ENCODE results near the gene FOXI2.

The FOXI2 gene

DNA sequence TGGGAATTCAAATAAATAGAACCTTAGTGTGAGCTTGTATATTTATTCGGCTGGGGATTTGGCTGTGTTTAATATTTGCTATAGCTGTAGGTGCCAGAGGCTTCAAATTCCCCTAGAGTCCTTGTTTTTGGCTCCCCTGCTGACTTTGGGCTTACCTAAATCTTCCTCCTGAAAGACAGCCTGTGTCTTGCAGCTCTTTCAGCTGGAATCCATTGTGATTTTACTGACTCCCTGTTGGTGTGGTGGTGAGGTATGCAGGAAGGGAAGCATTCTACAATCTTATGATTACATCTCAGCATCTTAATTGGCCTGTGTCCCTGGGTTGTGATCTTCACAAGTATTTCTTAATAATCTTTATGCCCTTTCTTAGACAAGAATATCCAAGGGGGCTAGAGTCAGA lies 25.9 kb downstream of the FOXI2 start:
- H3K4me2 ChIP-seq (ENCODE audit: low read length), result no peak overlapping the region

DNA sequence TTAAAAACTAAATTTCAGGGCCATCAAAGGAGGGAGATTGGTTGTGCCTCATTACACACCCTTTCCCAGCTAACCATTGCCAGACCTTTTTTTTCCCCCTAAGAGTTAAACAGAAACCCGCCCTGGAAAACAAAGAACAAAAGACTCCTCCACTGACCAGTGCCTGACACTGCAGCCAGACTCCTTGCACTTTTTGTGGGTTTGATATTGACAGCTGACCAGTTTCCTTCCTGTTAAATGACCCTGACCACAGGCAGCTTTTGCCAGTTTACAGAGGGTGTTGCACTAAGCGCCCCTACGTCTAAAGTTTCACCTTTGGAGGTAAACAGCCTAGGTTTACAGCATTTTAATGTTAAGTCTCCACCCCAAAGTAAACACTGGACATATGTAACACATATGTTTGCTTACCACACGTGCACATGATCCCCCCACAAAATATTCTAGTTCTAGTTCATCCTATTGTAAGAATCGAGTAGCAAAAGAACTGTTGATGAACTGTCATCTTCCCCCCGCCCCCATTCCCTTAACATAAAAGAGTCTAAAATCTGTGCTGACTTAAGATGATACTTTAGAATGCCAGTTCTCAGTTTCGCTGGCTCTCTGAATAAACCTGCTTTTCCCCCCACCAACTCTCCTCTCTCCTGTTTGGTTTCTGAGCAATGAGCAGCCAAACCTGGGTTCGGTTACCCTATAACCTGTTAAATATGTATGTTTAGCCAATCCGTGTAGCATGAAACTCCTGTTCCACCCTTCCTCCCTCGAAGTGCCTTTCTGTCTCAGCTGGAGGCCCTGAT lies 38.0 kb downstream of the FOXI2 start:
- Histone ChIP-seq H3K9ac (ENCODE audit: low read length) (no peak overlapping the region), H3K79me2 (ENCODE audit: insufficient read depth, low read length) (no peaks in the 10 kb centered on the region), H3K4me3 (ENCODE audit: low read depth, low read length, poor library complexity, severe bottlenecking) (no peak overlapping the region), H3K36me3 (ENCODE audit: insufficient read depth, low read length) (no peaks in the 10 kb centered on the region), H3K9me2 (ENCODE audit: low read depth, low read length) (no peaks in the 10 kb centered on the region), H3K27me3 (ENCODE audit: insufficient read depth, low read length) (no peaks in the 10 kb centered on the region), H3K27ac (ENCODE audit: low read depth, low read length, poor library complexity, severe bottlenecking) (no peak overlapping the region), H2AFZ (ENCODE audit: low read length) (no peak overlapping the region), H3K4me1 (ENCODE audit: insufficient read depth, low read length, severe bottlenecking) (no peaks in the 10 kb centered on the region), H3K4me2 (ENCODE audit: low read length) (no peak overlapping the region), H4K20me1 (ENCODE audit: insufficient read depth, low read length) (no peaks in the 10 kb centered on the region), H3F3A (ENCODE audit: insufficient read depth, low read length) (no peaks in the 10 kb centered on the region), H3K9me3 (ENCODE audit: low read length) (no peaks in the 10 kb centered on the region)
- TF ChIP-seq EZH2 (IDR thresholded peaks at IDR 0.05; ENCODE audit: borderline replicate concordance, low read length), result no peak
- TF ChIP-seq, protein P1, sequence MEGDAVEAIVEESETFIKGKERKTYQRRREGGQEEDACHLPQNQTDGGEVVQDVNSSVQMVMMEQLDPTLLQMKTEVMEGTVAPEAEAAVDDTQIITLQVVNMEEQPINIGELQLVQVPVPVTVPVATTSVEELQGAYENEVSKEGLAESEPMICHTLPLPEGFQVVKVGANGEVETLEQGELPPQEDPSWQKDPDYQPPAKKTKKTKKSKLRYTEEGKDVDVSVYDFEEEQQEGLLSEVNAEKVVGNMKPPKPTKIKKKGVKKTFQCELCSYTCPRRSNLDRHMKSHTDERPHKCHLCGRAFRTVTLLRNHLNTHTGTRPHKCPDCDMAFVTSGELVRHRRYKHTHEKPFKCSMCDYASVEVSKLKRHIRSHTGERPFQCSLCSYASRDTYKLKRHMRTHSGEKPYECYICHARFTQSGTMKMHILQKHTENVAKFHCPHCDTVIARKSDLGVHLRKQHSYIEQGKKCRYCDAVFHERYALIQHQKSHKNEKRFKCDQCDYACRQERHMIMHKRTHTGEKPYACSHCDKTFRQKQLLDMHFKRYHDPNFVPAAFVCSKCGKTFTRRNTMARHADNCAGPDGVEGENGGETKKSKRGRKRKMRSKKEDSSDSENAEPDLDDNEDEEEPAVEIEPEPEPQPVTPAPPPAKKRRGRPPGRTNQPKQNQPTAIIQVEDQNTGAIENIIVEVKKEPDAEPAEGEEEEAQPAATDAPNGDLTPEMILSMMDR (IDR thresholded peaks at IDR 0.05; ENCODE audit: low read length), result no peak

More for the DNA sequence above, 25.9 kb downstream of the FOXI2 start:
- Histone ChIP-seq H3K27ac (ENCODE audit: low read depth, low read length, poor library complexity, severe bottlenecking) (no peak overlapping the region), H3K9ac (ENCODE audit: low read length) (no peak overlapping the region), H3K4me3 (ENCODE audit: low read depth, low read length, poor library complexity, severe bottlenecking) (no peak overlapping the region), H3K36me3 (ENCODE audit: insufficient read depth, low read length) (no peaks in the 10 kb centered on the region), H3K27me3 (ENCODE audit: insufficient read depth, low read length) (no peaks in the 10 kb centered on the region), H3K4me1 (ENCODE audit: insufficient read depth, low read length, severe bottlenecking) (no peaks in the 10 kb centered on the region), H4K20me1 (ENCODE audit: insufficient read depth, low read length) (no peaks in the 10 kb centered on the region), H3K79me2 (ENCODE audit: insufficient read depth, low read length) (no peaks in the 10 kb centered on the region), H3F3A (ENCODE audit: insufficient read depth, low read length) (no peaks in the 10 kb centered on the region), H2AFZ (ENCODE audit: low read length) (no peak overlapping the region), H3K9me2 (ENCODE audit: low read depth, low read length) (no peaks in the 10 kb centered on the region), H3K9me3 (ENCODE audit: low read length) (no peaks in the 10 kb centered on the region)
- TF ChIP-seq, protein P1 (IDR thresholded peaks at IDR 0.05; ENCODE audit: low read length), result no peak
- no peak for TF ChIP-seq EZH2 (IDR thresholded peaks at IDR 0.05; ENCODE audit: borderline replicate concordance, low read length)

DNA sequence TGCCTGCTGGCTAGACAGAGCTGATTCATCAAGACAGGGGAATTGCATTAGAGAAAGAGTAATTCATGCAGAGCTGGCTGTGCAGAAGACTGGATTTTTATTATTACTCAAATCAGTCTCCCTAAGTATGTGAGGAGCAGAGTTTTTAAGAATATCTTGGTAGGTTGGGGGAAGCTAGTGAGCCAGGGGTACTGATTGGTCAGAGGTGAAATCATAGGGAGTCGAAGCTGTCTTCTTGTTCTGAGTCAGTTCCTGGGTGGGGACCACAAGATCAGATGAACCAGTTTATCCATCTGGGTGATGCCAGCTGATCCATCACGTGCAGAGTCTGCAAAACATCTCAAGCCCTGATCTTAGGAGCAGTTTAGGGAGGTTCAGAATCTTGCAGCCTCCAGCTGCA lies 39.8 kb downstream of the FOXI2 start:
- TF ChIP-seq EZH2 (IDR thresholded peaks at IDR 0.05; ENCODE audit: borderline replicate concordance, low read length), result no peak
- TF ChIP-seq, protein P1 (IDR thresholded peaks at IDR 0.05; ENCODE audit: low read length), result no peak
- Histone ChIP-seq H3K79me2 (ENCODE audit: insufficient read depth, low read length) (no peaks in the 10 kb centered on the region), H3F3A (ENCODE audit: insufficient read depth, low read length) (no peaks in the 10 kb centered on the region), H3K4me3 (ENCODE audit: low read depth, low read length, poor library complexity, severe bottlenecking) (no peak overlapping the region), H3K9me2 (ENCODE audit: low read depth, low read length) (no peaks in the 10 kb centered on the region), H3K9ac (ENCODE audit: low read length) (no peak overlapping the region), H2AFZ (ENCODE audit: low read length) (no peak overlapping the region), H3K9me3 (ENCODE audit: low read length) (no peaks in the 10 kb centered on the region), H4K20me1 (ENCODE audit: insufficient read depth, low read length) (no peaks in the 10 kb centered on the region), H3K36me3 (ENCODE audit: insufficient read depth, low read length) (no peaks in the 10 kb centered on the region), H3K4me2 (ENCODE audit: low read length) (no peak overlapping the region), H3K4me1 (ENCODE audit: insufficient read depth, low read length, severe bottlenecking) (no peaks in the 10 kb centered on the region), H3K27me3 (ENCODE audit: insufficient read depth, low read length) (no peaks in the 10 kb centered on the region), H3K27ac (ENCODE audit: low read depth, low read length, poor library complexity, severe bottlenecking) (no peak overlapping the region)

All from OCI-LY1 (cell line).